Measurements from ENCODE around the gene MAGOH.
"Not testable (repeated sequence)": the region's sequence is repeated elsewhere in the genome, so short reads cannot be mapped to it uniquely, and the experiment has no call there.

Gene MAGOH

DNA sequence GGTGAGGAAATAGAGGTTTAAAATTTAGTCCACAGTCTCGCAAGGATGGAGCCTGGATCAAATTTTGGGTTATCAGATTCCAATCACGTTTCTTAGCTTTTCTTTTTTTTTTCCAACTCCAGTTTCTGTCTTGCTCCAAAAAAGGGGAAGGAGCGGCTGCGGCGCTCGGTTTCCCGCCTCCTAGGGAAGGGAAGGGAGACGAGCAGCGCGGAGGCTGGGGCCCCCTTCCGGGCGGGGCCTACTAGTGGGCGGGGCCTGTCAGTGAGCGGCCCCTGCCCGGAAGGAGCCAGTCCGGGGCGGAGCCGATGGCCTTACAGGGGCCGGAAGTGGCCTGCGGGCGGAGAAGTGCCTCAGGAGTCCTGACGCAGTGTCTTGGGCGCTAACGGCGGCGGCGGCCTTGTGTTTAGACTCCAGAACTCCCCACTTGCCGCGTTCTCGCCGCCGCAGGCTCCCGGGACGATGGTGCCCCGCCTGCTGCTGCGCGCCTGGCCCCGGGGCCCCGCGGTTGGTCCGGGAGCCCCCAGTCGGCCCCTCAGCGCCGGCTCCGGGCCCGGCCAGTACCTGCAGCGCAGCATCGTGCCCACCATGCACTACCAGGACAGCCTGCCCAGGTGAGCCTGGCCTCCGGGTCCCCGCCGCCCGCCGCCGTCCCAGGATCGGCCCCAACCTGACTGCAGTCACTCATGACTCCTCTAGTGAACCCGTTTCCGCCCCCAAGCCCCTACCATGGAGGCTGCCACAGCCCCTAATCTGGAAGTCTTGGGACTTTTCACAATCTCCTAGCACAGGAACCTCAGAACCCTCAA is 41.6 kb downstream of the MAGOH start, which contains the start of gene CPT2:
Gene CPT2 (plus strand): TSS at position 340 of the 806 bp plus-strand sequence. CDS start 120 bp downstream, at position 460.
- Histone ChIP-seq H3K9ac (ENCODE audit: low read depth, low read length) (peak within 1 kb of the TSS; percentile 83), H3K4me1 (ENCODE audit: insufficient read depth, low read length) (peaks cover 8% of the 10 kb centered on the region), H3K9me3 (ENCODE audit: control insufficient read depth, insufficient read depth, low read length) (no peaks in the 10 kb centered on the region)

DNA sequence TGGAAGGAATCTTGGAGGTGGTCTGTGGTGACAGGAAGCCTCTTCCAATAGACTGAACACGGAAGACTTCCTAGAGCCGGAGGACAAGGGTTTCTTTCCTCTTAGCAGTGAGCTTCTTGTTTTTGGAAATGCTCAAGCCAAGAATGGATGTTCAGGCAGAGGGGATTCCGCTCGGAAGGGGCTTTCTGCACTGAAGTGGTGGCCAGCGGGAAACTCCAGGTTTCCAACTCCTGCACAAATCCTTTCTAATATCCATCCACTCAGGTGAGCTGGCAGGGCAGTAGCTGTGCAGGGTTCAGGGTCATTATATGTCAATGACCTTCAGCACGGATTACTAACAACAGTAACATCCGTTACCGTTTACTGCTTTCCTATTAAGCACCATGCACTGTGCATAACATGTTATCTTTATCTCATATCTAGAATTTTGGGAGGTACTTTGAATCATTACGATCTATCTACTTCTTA is 42.3 kb downstream of the MAGOH start:
- 0 out of 2 replicates have a peak, but pooled peaks cover 4% of the 10 kb centered on the region for H3K36me3 ChIP-seq (ENCODE audit: insufficient read depth, low read length)
- H3K4me1 ChIP-seq (ENCODE audit: insufficient read depth, low read length), result peaks cover 8% of the 10 kb centered on the region
- peak overlapping the region; percentile 83 for H3K9ac ChIP-seq (ENCODE audit: low read depth, low read length)
- no peaks in the 10 kb centered on the region for H3K9me3 ChIP-seq (ENCODE audit: control insufficient read depth, insufficient read depth, low read length)

More for the DNA sequence above, 41.6 kb downstream of the MAGOH start, which contains the start of gene CPT2:
- H3K36me3 ChIP-seq (ENCODE audit: insufficient read depth, low read length), result 0 out of 2 replicates have a peak, but pooled peaks cover 4% of the 10 kb centered on the region

DNA sequence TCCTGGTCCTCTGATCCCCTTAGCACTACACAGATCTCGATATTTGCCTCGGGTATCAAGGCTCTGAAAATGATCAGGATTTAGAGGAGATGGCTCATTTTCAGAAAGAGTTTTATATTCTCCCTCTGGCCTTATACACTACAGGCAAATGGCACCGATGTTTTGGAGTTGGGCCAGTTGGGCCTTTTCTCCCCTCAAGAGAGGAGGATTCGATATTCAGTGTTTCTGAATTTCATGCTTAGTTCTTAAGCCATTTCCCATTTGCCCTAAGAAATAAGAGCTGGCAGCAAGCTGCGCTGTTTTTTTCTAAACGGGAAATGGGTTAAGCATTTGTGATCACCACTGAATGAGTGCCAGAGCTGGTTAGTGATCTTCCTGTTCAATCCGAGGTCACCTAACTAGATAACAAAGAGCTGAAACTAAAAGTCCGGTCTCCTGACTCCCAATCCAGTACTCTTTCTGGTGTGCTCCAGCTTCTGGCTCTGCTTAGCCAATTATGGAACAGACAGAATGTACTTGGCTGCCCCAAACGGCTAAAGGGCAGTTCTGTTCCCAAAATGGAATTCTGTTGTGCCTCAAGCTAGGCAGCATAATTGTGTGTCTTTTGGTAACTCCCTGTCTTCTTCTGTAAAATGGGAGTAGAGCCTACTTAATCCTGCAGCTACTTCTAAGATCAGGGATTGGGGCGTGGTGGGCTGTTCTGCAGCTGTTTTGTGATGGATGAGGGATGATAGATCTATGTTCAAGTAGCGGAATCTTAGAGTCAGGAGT is 42.9 kb downstream of the MAGOH start:
- no peaks in the 10 kb centered on the region for H3K9me3 ChIP-seq (ENCODE audit: control insufficient read depth, insufficient read depth, low read length)
- no peak overlapping the region for H3K9ac ChIP-seq (ENCODE audit: low read depth, low read length)
- 0 out of 2 replicates have a peak, but pooled peaks cover 2% of the 10 kb centered on the region for H3K36me3 ChIP-seq (ENCODE audit: insufficient read depth, low read length)
- peaks cover 8% of the 10 kb centered on the region for H3K4me1 ChIP-seq (ENCODE audit: insufficient read depth, low read length)

DNA sequence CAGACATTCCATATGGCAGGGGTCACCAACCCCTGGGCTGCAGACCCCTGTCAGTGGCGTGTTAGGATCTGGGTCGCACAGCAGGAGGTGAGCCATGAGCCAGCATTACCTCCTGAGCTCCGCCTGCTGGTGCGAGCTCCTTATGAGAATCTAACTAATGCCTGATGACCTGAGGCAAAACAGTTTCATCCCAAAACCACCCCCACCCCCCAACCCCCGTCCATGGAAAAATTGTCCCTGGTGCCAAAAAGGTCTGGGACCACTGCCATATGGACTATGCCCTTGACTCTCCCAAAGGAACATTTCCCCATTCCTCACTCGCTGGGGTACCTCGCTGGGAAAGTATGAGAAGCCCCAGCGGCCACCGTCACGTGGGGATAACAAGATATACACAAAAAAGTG is 48.1 kb downstream of the MAGOH start:
- no peaks in the 10 kb centered on the region for H3K36me3 ChIP-seq (ENCODE audit: insufficient read depth, low read length)
- H3K9ac ChIP-seq (ENCODE audit: low read depth, low read length), result no peak overlapping the region
- no peaks in the 10 kb centered on the region for H3K9me3 ChIP-seq (ENCODE audit: control insufficient read depth, insufficient read depth, low read length)
- peaks cover 6% of the 10 kb centered on the region for H3K4me1 ChIP-seq (ENCODE audit: insufficient read depth, low read length)

DNA sequence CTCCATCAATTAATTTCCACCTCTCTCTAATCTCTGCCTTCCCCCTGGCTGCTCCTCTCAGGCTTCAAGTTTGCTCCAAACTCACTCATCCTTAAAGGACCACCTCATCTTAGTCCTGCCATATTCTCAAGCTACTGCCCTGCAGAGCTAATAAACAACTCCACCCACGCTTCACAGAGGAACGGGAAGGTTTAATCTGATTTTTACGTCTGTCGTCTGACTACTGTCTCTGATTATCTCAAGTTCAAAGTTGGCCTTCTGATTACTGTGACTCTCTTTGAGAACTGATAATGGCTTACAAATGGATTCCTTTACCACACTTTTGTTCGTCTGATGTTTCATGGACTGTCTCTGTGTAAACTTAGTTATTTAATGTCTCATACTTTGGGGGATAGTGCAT is 49.3 kb downstream of the MAGOH start:
- no peak overlapping the region for H3K9ac ChIP-seq (ENCODE audit: low read depth, low read length)

DNA sequence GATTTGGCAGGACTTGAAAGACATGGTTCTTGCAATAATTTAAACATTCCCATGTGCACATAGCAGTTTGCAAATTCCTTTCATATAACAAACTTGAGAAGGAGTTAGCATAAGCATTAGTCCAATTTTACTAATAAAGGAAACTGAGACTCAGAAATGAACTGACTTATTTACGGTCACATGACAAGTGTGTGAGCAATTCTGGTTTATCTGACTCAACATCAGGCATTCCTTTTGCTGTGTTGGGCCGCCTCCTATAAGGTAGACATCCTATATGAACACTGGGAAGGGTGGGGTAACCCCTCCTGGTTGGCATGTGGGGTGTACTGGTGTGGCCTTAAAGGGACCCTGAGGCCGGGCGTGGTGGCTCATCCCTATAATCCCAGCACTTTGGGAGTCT is 50.2 kb downstream of the MAGOH start:
- Histone ChIP-seq H3K4me1 (ENCODE audit: insufficient read depth, low read length) (peaks cover 6% of the 10 kb centered on the region), H3K9ac (ENCODE audit: low read depth, low read length) (no peak overlapping the region), H3K36me3 (ENCODE audit: insufficient read depth, low read length) (no peaks in the 10 kb centered on the region), H3K9me3 (ENCODE audit: control insufficient read depth, insufficient read depth, low read length) (no peaks in the 10 kb centered on the region)

More for the DNA sequence above, 49.3 kb downstream of the MAGOH start:
- Histone ChIP-seq H3K9me3 (ENCODE audit: control insufficient read depth, insufficient read depth, low read length) (no peaks in the 10 kb centered on the region), H3K4me1 (ENCODE audit: insufficient read depth, low read length) (peaks cover 6% of the 10 kb centered on the region), H3K36me3 (ENCODE audit: insufficient read depth, low read length) (no peaks in the 10 kb centered on the region)

DNA sequence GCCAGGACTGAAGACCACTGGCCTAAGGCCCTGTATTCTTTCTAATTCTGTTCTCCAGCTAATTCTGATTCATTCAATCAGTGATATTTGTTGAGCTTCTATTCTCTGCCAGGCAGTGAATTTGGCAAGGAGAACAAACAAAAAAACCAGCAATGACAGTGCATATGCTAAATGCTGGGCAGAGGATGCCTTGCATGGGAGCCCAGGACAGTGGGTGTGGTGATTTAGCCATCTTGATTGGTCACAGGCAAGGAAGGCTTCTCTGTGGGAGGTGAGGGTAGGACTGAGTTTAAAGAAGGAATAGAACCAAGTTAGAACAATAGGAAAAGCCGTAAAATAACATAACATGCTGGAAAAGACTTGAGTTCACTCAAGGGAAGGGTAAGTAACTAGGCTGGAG is 50.9 kb downstream of the MAGOH start:
- no peak overlapping the region for H3K9ac ChIP-seq (ENCODE audit: low read depth, low read length)
- peaks cover 6% of the 10 kb centered on the region for H3K4me1 ChIP-seq (ENCODE audit: insufficient read depth, low read length)
- H3K36me3 ChIP-seq (ENCODE audit: insufficient read depth, low read length), result no peaks in the 10 kb centered on the region
- H3K9me3 ChIP-seq (ENCODE audit: control insufficient read depth, insufficient read depth, low read length), result no peaks in the 10 kb centered on the region

DNA sequence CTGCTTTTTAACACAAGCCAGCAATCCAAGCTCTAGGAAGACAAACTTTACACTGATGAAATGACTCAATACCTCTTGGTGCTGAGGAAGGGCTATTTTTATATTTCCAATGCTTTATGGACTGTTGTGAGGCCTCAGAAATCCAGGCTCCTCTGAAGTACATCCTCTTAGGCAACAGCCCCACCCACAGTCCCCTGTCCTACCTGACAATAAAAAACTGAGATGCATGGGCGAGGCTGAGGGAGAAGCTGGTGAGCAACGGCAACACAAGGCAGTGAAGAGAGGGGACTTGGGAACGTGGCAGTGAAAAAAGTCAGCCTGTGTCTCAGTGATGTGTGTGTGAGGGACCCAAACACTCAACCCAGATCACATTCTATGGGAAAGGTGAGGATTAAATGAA is 51.8 kb downstream of the MAGOH start:
- Histone ChIP-seq H3K9ac (ENCODE audit: low read depth, low read length) (no peak overlapping the region), H3K36me3 (ENCODE audit: insufficient read depth, low read length) (no peaks in the 10 kb centered on the region), H3K9me3 (ENCODE audit: control insufficient read depth, insufficient read depth, low read length) (no peaks in the 10 kb centered on the region), H3K4me1 (ENCODE audit: insufficient read depth, low read length) (peaks cover 6% of the 10 kb centered on the region)

DNA sequence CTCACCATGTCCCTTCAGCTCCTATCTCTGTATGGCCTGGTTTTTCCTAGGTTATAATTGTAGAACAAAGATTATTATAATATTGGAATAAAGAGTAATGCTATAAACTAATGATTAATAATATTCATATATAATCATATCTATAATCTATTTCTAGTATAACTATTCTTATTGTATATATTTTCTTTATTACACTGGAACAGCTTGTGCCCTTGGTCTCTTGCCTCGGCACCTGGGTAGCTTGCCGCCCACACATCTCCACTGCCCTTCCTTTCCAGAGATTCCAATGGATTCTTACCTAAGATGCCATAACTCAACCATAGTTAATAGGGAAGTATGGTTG is 52.4 kb downstream of the MAGOH start:
- H3K9me3 ChIP-seq (ENCODE audit: control insufficient read depth, insufficient read depth, low read length); H3K36me3 ChIP-seq (ENCODE audit: insufficient read depth, low read length); H3K9ac ChIP-seq (ENCODE audit: low read depth, low read length); H3K4me1 ChIP-seq (ENCODE audit: insufficient read depth, low read length): not testable (repeated sequence)

DNA sequence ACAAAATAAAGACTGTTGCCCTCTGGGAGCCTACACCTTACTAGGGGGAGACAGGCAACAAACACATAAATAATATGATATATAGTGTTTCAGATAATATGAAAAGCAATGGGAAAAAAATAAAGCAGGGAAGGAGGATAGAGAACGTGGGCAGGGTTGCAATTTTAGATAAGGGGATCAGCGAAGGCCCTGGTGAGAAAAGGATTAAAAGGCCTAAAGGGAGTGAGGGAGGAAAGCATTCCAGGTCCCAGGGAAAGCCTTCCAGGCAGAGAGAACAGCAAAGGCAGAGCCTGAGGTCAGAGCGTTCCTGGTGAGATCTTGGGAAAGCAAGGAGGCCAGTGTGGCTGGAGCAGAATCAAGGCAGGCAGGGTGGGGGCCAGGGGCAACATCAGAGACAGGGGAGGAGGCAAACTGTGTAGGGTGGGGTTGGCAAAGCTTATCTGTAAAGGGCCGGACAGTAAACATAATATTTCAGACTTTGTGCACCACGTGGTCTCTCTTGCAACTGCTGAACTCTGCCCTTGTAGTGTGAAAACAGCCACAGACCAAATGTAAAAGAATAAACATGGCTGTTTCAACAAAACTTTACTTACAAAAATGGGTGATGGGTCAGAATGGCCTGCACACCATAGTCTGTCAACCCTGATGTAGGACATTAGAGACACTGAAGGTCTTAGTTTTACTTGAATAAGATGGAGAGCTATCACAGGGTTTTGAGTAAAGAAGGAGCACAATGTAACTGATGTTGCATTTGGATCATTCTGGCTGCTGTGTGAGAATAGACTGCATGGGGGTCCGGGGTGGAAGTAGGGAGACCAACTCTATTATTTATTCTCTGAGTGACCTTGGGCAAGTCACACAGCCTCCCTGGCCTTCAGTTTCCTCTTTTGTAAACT is 55.0 kb downstream of the MAGOH start:
- peaks cover 2% of the 10 kb centered on the region for H3K4me1 ChIP-seq (ENCODE audit: insufficient read depth, low read length)
- H3K9ac ChIP-seq (ENCODE audit: low read depth, low read length), result no peak overlapping the region
- H3K9me3 ChIP-seq (ENCODE audit: control insufficient read depth, insufficient read depth, low read length), result no peaks in the 10 kb centered on the region
- no peaks in the 10 kb centered on the region for H3K36me3 ChIP-seq (ENCODE audit: insufficient read depth, low read length)

DNA sequence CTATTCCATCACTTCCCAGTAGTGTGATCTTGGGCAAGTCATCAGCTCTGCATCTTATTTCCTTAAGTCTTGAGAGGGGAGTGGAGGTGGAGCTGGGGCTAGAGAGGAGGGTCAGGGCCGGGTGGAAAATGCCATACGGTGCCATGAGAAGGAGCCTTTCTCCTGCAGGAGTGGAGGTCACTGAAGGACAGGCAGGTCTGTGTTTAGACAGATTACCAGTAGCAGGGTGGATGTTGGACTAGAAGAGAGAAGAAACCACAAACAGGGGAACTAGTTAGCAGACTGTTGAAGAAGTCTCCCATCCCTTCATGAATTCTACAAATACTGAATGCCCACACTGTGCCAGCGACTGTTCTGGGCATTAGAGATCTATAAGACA is 55.6 kb downstream of the MAGOH start:
- H3K36me3 ChIP-seq (ENCODE audit: insufficient read depth, low read length), result no peaks in the 10 kb centered on the region
- H3K9me3 ChIP-seq (ENCODE audit: control insufficient read depth, insufficient read depth, low read length), result no peaks in the 10 kb centered on the region
- H3K9ac ChIP-seq (ENCODE audit: low read depth, low read length), result no peak overlapping the region
- H3K4me1 ChIP-seq (ENCODE audit: insufficient read depth, low read length), result peaks cover 2% of the 10 kb centered on the region

DNA sequence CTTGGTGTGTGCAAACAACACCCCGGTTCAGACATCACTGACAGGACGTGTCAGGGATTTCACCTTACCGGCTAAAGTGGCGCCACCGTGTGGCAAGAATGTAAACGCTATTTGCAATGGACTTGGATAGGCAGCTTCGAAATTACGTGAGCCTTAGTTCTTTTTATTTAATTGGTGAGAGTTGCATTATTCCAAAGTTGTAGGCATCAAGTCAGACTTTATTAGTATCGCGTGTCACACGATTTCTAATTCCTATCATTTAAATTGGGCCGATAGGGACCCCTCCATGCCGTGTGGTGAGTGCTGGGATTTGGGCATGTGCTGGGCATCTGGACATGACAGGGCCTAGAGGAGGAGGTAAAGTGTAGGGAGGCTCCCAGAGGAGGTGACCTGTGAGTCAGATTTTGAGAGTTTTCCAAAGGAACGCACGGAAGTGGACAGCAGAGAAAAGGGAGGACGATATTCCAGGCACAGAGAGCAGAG is 56.2 kb downstream of the MAGOH start:
- Histone ChIP-seq H3K9me3 (ENCODE audit: control insufficient read depth, insufficient read depth, low read length) (no peaks in the 10 kb centered on the region), H3K4me1 (ENCODE audit: insufficient read depth, low read length) (peaks cover 2% of the 10 kb centered on the region; the same call in 1 of the 2 replicates), H3K9ac (ENCODE audit: low read depth, low read length) (no peak overlapping the region), H3K36me3 (ENCODE audit: insufficient read depth, low read length) (no peaks in the 10 kb centered on the region)

DNA sequence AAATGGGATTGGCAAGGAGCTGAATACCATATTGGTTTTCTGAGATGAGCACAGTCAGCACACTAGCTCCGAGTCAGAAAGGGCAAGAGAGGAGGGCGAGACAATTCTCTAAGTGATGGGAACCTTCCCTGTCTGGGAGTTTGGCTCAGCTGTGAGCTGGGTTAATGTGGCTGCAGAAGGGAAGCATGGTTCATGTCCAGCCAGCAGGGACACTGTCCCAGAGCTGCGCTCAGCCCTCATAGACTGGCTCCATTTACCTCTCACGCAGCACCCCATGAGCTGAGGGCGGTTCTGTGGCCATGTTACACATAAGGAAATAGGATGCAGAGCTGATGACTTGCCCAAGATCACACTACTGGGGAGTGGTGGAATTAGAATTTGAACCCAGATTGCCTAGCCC is 57.4 kb downstream of the MAGOH start:
- Histone ChIP-seq H3K36me3 (ENCODE audit: insufficient read depth, low read length) (no peaks in the 10 kb centered on the region), H3K9me3 (ENCODE audit: control insufficient read depth, insufficient read depth, low read length) (no peaks in the 10 kb centered on the region), H3K9ac (ENCODE audit: low read depth, low read length) (no peak overlapping the region), H3K4me1 (ENCODE audit: insufficient read depth, low read length) (peaks cover 2% of the 10 kb centered on the region; the same call in 1 of the 2 replicates)

DNA sequence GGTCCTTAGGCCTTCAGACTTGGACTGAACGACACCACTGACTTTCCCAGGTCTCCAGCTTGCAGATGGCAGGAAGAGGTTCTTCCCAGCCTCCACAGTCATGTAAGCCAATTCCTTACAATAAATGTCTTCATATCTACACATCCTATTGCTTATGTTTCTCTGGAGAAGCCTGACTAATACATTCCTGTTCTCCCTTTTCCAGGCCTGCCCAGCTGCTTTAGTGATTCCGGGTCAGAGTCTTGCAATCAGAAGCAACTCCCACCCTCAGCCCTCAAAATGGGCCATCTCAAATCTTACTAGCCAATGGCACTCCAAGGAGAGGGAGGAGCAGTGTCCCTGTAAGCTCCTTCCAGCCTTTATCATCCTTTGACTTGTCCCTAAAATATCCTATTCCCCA is 58.1 kb downstream of the MAGOH start:
- Histone ChIP-seq H3K4me1 (ENCODE audit: insufficient read depth, low read length) (peaks cover 7% of the 10 kb centered on the region; the same call in 1 of the 2 replicates), H3K9me3 (ENCODE audit: control insufficient read depth, insufficient read depth, low read length) (no peaks in the 10 kb centered on the region), H3K36me3 (ENCODE audit: insufficient read depth, low read length) (no peaks in the 10 kb centered on the region), H3K9ac (ENCODE audit: low read depth, low read length) (no peak overlapping the region)

Measured in ES-I3 (cell line).